GM23338 (cell line): ENCODE measurements around the gene SIK2. TPM values are rescaled to one million over a fixed set of nuclear protein-coding genes. Genes with fewer than 3 reads are reported as not detected.

Experiments
- ATAC-seq: fragments of 200-7000 bp; cut with Tn5 transposase; 3 replicates; pipeline ENCODE4 v1.9.1; 2020
- DNase-seq: peaks from one replicate; pipeline ENCODE4 v3.0.0-alpha.2; 2015; ENCODE audit warnings: low spot score
- H2AFZ ChIP-seq: fragments of 200-600 bp; sonication (generic); 2 replicates; pipeline ENCODE4 v1.8.0; 2016; ENCODE audit warnings: antibody characterized with exemption, mild to moderate bottlenecking, moderate library complexity
- H3F3A ChIP-seq: fragments of 200-600 bp; sonication (generic); replicated peaks from 2 replicates; pipeline ENCODE4 v1.8.0; 2017; ENCODE audit warnings: antibody characterized with exemption, mixed run types, low read depth
- H3K27ac ChIP-seq: fragments of 200-600 bp; sonication (generic); 2 replicates; pipeline ENCODE4 v1.6.1; 2016; ENCODE audit warnings: low read depth
- H3K27me3 ChIP-seq: fragments of 200-600 bp; sonication (generic); 2 replicates; pipeline ENCODE4 v1.8.0; 2016; ENCODE audit warnings: mild to moderate bottlenecking, mixed run types, moderate library complexity; ENCODE audit not compliant: insufficient read depth
- H3K36me3 ChIP-seq: fragments of 200-600 bp; sonication (generic); 2 replicates; pipeline ENCODE4 v1.8.0; 2016; ENCODE audit warnings: mild to moderate bottlenecking; ENCODE audit not compliant: insufficient read depth
- H3K4me1 ChIP-seq: fragments of 200-600 bp; sonication (generic); 2 replicates; pipeline ENCODE4 v1.8.0; 2016; ENCODE audit warnings: mild to moderate bottlenecking, moderate library complexity; ENCODE audit not compliant: insufficient read depth
- H3K4me2 ChIP-seq: fragments of 200-600 bp; sonication (generic); 2 replicates; pipeline ENCODE4 v1.7.1; 2017; ENCODE audit warnings: mixed run types
- H3K4me3 ChIP-seq: fragments of 200-600 bp; sonication (generic); 2 replicates; pipeline ENCODE4 v1.6.1; 2016; ENCODE audit warnings: mixed run types
- H3K79me2 ChIP-seq: fragments of 200-600 bp; sonication (generic); replicated peaks from 2 replicates; pipeline ENCODE4 v1.8.0; 2017; ENCODE audit warnings: mild to moderate bottlenecking; ENCODE audit not compliant: insufficient read depth
- H3K9me2 ChIP-seq: fragments of 200-600 bp; sonication (generic); 2 replicates; pipeline ENCODE4 v1.8.0; 2017; ENCODE audit not compliant: insufficient read depth
- H4K20me1 ChIP-seq: fragments of 200-600 bp; sonication (generic); replicated peaks from 2 replicates; pipeline ENCODE4 v1.8.0; 2017; ENCODE audit warnings: mild to moderate bottlenecking; ENCODE audit not compliant: insufficient read depth
- H3K27ac Mint-ChIP-seq: 2 replicates; pipeline ENCODE4 v1.8.0; 2020; ENCODE audit warnings: inconsistent platforms, mild to moderate bottlenecking, moderate library complexity, mixed read lengths
- H3K27me3 Mint-ChIP-seq: 3 replicates; pipeline ENCODE4 v1.8.0; 2022; ENCODE audit warnings: low read depth, mild to moderate bottlenecking, moderate library complexity, mixed read lengths, inconsistent platforms; ENCODE audit not compliant: insufficient read depth, poor library complexity
- H3K36me3 Mint-ChIP-seq: 3 replicates; pipeline ENCODE4 v1.8.0; 2021; ENCODE audit warnings: low read depth, mild to moderate bottlenecking, inconsistent platforms, moderate library complexity, mixed read lengths
- H3K4me1 Mint-ChIP-seq: 3 replicates; pipeline ENCODE4 v1.8.0; 2020; ENCODE audit warnings: mild to moderate bottlenecking, inconsistent platforms, mixed read lengths
- H3K4me3 Mint-ChIP-seq: 3 replicates; pipeline ENCODE4 v1.8.0; 2021; ENCODE audit warnings: moderate library complexity, mild to moderate bottlenecking, inconsistent platforms, mixed read lengths
- H3K9me3 Mint-ChIP-seq: 3 replicates; pipeline ENCODE4 v1.8.0; 2020; ENCODE audit warnings: moderate library complexity, mild to moderate bottlenecking, inconsistent platforms, mixed read lengths
- EZH2 ChIP-seq: fragments of 200-600 bp; sonication (generic); IDR thresholded peaks from one replicate; pipeline ENCODE4 v1.8.0; 2017; ENCODE audit warnings: antibody characterized with exemption, mild to moderate bottlenecking, low read depth; ENCODE audit not compliant: unreplicated experiment
- EZH2phosphoT487 ChIP-seq: fragments of 200-600 bp; sonication (generic); IDR thresholded peaks from one replicate; pipeline ENCODE4 v1.8.1; 2018; ENCODE audit warnings: antibody characterized with exemption; ENCODE audit not compliant: unreplicated experiment
- POLR2AphosphoS5 ChIP-seq: IDR thresholded peaks from 2 replicates; pipeline ENCODE4 v1.6.1; 2016; ENCODE audit warnings: antibody characterized with exemption, low read depth
- ZNF331 ChIP-seq: fragments of 250-450 bp; sonication (Bioruptor Pico); IDR thresholded peaks from 2 replicates; pipeline ENCODE4 v1.5.0; 2020; ENCODE audit warnings: low read depth, mild to moderate bottlenecking, moderate library complexity
- polyA plus RNA-seq: library from polyadenylated mRNA; unstranded; fragments of >200 nt; fragmentation: Nextera tagmentation; extraction: Ambion mirVana; gene quantifications from 2 replicates; pipeline ENCODE4 v1.2.1, GENCODE V29; 2016
- total RNA-seq: library from RNA; depleted of rRNA; stranded (reverse); fragments of >200 nt; shearing (Covaris generic); gene quantifications from 2 replicates; pipeline ENCODE4 v1.2.3, GENCODE V29; 2014
- TF ChIP-seq, protein P1 (sequence below): IDR thresholded peaks from 2 replicates; pipeline ENCODE4 v1.6.1; 2016; ENCODE audit warnings: antibody characterized with exemption
- TF ChIP-seq, protein P2 (sequence below): IDR thresholded peaks from one replicate; pipeline ENCODE4 v1.6.1; 2018; ENCODE audit warnings: antibody characterized with exemption; ENCODE audit not compliant: unreplicated experiment
- TF ChIP-seq, protein P3 (sequence below): fragments of 250-450 bp; sonication (Bioruptor Pico); IDR thresholded peaks from 2 replicates; pipeline ENCODE4 v1.5.0; 2020; ENCODE audit warnings: mild to moderate bottlenecking, moderate library complexity

The SIK2 gene
- total and polyA plus RNA-seq, 2 experiments from 2014 or later = 2.3 to 6.7 TPM

DNA sequence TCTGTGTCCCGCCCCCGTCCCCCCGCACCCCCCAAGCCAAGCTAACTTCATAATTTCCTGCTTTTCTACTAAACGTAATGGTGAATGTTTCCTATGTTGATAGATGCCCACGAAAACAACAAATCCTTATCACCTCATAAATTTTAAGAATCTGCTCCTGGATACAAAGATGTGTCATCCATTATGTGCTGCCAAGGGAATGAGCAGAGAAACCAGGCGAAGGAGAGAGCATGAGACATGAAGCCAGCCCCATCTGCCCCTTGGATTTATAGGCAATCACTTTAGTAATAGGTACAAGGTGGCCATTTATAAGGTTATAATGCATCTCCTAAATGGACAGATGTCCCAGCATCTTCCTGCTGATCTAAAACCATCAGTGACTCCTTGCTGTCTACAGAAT, 31.5 kb upstream of the SIK2 start (continued):
- TF ChIP-seq, protein P1, sequence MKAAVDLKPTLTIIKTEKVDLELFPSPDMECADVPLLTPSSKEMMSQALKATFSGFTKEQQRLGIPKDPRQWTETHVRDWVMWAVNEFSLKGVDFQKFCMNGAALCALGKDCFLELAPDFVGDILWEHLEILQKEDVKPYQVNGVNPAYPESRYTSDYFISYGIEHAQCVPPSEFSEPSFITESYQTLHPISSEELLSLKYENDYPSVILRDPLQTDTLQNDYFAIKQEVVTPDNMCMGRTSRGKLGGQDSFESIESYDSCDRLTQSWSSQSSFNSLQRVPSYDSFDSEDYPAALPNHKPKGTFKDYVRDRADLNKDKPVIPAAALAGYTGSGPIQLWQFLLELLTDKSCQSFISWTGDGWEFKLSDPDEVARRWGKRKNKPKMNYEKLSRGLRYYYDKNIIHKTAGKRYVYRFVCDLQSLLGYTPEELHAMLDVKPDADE = no peak
- no peak for TF ChIP-seq POLR2AphosphoS5
- TF ChIP-seq, protein P2, sequence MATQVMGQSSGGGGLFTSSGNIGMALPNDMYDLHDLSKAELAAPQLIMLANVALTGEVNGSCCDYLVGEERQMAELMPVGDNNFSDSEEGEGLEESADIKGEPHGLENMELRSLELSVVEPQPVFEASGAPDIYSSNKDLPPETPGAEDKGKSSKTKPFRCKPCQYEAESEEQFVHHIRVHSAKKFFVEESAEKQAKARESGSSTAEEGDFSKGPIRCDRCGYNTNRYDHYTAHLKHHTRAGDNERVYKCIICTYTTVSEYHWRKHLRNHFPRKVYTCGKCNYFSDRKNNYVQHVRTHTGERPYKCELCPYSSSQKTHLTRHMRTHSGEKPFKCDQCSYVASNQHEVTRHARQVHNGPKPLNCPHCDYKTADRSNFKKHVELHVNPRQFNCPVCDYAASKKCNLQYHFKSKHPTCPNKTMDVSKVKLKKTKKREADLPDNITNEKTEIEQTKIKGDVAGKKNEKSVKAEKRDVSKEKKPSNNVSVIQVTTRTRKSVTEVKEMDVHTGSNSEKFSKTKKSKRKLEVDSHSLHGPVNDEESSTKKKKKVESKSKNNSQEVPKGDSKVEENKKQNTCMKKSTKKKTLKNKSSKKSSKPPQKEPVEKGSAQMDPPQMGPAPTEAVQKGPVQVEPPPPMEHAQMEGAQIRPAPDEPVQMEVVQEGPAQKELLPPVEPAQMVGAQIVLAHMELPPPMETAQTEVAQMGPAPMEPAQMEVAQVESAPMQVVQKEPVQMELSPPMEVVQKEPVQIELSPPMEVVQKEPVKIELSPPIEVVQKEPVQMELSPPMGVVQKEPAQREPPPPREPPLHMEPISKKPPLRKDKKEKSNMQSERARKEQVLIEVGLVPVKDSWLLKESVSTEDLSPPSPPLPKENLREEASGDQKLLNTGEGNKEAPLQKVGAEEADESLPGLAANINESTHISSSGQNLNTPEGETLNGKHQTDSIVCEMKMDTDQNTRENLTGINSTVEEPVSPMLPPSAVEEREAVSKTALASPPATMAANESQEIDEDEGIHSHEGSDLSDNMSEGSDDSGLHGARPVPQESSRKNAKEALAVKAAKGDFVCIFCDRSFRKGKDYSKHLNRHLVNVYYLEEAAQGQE = no peak
- no peak for TF ChIP-seq ZNF331 (CRISPR knock-in tag)

DNA sequence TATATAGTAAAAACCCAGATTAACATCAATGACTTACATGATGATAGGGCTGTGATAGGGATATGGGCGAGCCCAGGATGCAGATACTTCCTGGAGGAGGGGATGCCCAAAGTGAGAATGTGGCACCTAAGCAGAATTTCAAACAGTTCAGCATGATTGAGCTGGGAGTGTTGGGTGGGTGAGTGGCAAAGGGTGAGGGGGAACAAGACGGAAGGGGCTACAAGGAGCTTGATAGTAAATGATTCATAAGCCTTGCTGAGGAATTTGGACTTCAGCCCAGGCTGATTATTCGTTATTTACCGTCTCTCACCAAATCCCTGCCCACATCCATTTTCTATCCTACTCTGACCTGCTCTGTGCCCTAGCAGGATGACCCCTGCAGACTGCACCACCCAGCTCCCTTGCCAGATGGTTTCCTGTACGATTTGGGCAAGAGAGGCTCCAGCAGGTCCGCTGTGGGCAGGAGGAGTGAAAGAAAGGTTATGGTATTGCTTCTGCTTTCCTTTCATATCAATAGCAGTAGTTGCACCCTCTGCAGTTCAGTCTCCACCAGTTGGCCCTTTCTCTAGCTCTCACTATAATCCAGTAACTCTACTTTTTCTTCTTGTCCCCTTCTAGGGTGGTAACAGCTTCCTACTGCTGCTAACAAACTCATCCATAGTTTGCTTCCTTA, 30.3 kb upstream of the SIK2 start:
- Histone ChIP-seq H3K36me3 (no peaks in the 10 kb centered on the region), H3K9me2 (no peaks in the 10 kb centered on the region), H3K27me3 (no peaks in the 10 kb centered on the region), H3K4me1 (peaks cover 8% of the 10 kb centered on the region), H3F3A (no peaks in the 10 kb centered on the region), H3K4me3 (no peak overlapping the region), H3K79me2 (no peaks in the 10 kb centered on the region), H4K20me1 (no peaks in the 10 kb centered on the region), H3K4me2 (no peak overlapping the region), H3K27ac (no peak overlapping the region), H2AFZ (no peak overlapping the region)
- H3K4me1 Mint-ChIP-seq = peaks cover 7% of the 10 kb centered on the region; the same call in 1 of the 3 replicates
- no peaks in the 10 kb centered on the region for H3K27me3 Mint-ChIP-seq
- H3K9me3 Mint-ChIP-seq = no peaks in the 10 kb centered on the region
- no peak overlapping the region for H3K4me3 Mint-ChIP-seq
- ATAC-seq (no peak), DNase-seq (no peak)
- no peak overlapping the region for H3K27ac Mint-ChIP-seq
- no peaks in the 10 kb centered on the region for H3K36me3 Mint-ChIP-seq
- TF ChIP-seq EZH2 (no peak), POLR2AphosphoS5 (no peak)

DNA sequence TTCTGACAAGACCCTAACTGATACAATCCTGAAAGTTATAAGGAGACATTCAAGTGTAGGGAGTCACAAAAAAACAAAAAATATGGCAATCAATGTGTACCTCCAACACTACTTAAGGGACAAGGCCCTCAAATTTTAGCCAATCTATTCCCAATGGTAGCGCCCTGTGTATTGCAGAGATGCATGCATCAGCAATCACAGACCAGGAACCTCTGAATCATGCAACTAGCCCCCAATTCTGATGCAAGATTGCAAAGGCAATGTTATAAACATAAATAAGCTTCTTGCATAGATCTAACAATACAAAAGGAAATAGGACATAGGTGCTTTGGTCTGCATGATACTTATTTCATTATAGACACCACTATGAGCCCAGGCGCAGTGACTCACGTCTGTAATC, 29.7 kb upstream of the SIK2 start:
- H3K27me3 Mint-ChIP-seq = no peaks in the 10 kb centered on the region
- H3K9me2 ChIP-seq = no peaks in the 10 kb centered on the region
- no peaks in the 10 kb centered on the region for H3K79me2 ChIP-seq
- H3K36me3 ChIP-seq = no peaks in the 10 kb centered on the region
- no peak overlapping the region for H3K27ac Mint-ChIP-seq
- H3K4me2 ChIP-seq = no peak overlapping the region
- H3K4me1 Mint-ChIP-seq = 0 out of 3 replicates have a peak, but pooled peaks cover 7% of the 10 kb centered on the region
- H3K4me1 ChIP-seq = peaks cover 6% of the 10 kb centered on the region; the same call in 1 of the 2 replicates
- H3K27ac ChIP-seq = no peak overlapping the region
- no peaks in the 10 kb centered on the region for H3K36me3 Mint-ChIP-seq
- ATAC-seq (no peak), DNase-seq (no peak)
- H3K4me3 ChIP-seq = no peak overlapping the region
- no peaks in the 10 kb centered on the region for H3F3A ChIP-seq
- no peaks in the 10 kb centered on the region for H4K20me1 ChIP-seq
- H3K9me3 Mint-ChIP-seq = no peaks in the 10 kb centered on the region
- H3K4me3 Mint-ChIP-seq = no peak overlapping the region
- no peaks in the 10 kb centered on the region for H3K27me3 ChIP-seq
- no peak overlapping the region for H2AFZ ChIP-seq
- TF ChIP-seq ZNF331 (CRISPR knock-in tag) (no peak), EZH2phosphoT487 (no peak)
- TF ChIP-seq, protein P3, sequence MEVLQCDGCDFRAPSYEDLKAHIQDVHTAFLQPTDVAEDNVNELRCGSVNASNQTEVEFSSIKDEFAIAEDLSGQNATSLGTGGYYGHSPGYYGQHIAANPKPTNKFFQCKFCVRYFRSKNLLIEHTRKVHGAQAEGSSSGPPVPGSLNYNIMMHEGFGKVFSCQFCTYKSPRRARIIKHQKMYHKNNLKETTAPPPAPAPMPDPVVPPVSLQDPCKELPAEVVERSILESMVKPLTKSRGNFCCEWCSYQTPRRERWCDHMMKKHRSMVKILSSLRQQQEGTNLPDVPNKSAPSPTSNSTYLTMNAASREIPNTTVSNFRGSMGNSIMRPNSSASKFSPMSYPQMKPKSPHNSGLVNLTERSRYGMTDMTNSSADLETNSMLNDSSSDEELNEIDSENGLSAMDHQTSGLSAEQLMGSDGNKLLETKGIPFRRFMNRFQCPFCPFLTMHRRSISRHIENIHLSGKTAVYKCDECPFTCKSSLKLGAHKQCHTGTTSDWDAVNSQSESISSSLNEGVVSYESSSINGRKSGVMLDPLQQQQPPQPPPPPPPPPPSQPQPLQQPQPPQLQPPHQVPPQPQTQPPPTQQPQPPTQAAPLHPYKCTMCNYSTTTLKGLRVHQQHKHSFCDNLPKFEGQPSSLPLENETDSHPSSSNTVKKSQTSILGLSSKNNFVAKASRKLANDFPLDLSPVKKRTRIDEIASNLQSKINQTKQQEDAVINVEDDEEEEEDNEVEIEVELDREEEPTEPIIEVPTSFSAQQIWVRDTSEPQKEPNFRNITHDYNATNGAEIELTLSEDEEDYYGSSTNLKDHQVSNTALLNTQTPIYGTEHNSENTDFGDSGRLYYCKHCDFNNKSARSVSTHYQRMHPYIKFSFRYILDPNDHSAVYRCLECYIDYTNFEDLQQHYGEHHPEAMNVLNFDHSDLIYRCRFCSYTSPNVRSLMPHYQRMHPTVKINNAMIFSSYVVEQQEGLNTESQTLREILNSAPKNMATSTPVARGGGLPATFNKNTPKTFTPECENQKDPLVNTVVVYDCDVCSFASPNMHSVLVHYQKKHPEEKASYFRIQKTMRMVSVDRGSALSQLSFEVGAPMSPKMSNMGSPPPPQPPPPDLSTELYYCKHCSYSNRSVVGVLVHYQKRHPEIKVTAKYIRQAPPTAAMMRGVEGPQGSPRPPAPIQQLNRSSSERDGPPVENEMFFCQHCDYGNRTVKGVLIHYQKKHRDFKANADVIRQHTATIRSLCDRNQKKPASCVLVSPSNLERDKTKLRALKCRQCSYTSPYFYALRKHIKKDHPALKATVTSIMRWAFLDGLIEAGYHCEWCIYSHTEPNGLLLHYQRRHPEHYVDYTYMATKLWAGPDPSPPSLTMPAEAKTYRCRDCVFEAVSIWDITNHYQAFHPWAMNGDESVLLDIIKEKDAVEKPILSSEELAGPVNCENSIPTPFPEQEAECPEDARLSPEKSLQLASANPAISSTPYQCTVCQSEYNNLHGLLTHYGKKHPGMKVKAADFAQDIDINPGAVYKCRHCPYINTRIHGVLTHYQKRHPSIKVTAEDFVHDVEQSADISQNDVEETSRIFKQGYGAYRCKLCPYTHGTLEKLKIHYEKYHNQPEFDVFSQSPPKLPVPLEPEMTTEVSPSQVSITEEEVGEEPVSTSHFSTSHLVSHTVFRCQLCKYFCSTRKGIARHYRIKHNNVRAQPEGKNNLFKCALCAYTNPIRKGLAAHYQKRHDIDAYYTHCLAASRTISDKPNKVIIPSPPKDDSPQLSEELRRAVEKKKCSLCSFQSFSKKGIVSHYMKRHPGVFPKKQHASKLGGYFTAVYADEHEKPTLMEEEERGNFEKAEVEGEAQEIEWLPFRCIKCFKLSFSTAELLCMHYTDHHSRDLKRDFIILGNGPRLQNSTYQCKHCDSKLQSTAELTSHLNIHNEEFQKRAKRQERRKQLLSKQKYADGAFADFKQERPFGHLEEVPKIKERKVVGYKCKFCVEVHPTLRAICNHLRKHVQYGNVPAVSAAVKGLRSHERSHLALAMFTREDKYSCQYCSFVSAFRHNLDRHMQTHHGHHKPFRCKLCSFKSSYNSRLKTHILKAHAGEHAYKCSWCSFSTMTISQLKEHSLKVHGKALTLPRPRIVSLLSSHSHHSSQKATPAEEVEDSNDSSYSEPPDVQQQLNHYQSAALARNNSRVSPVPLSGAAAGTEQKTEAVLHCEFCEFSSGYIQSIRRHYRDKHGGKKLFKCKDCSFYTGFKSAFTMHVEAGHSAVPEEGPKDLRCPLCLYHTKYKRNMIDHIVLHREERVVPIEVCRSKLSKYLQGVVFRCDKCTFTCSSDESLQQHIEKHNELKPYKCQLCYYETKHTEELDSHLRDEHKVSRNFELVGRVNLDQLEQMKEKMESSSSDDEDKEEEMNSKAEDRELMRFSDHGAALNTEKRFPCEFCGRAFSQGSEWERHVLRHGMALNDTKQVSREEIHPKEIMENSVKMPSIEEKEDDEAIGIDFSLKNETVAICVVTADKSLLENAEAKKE (CRISPR knock-in tag) = no peak
